Gastrocnemius medialis (tissue), 4 donors: ENCODE results near the gene ZNF595. TPM values are rescaled to one million over a fixed set of nuclear protein-coding genes. Genes with fewer than 3 reads are reported as not detected.
"Not testable (repeated sequence)": the region's sequence is repeated elsewhere in the genome, so short reads cannot be mapped to it uniquely, and the experiment has no call there.

Experiments used
- ATAC-seq, 2 donors: fragments of 150-250 bp; one replicate each; pipeline ENCODE4 v1.9.1; 2016
- DNase-seq, 2 donors: peaks; one replicate each; pipeline ENCODE4 v3.0.0-alpha.2; 2019
- H3K27ac ChIP-seq, 4 donors: fragments of 200-600 bp; sonication (generic); 1 replicate in 1 of 4; 2 replicates in 3 of 4; pipeline ENCODE4 v1.5.1; 2016 to 2018; ENCODE audit warnings: mild to moderate bottlenecking in 2 of 4, moderate library complexity in 1 of 4
- H3K27me3 ChIP-seq, 3 donors: fragments of 200-600 bp; sonication (generic) in 2 of 3; 1 replicate in 1 of 3; 2 replicates in 2 of 3; pipeline versions ENCODE4 v1.5.1 to v1.6.0; 2016 to 2019; ENCODE audit warnings: mild to moderate bottlenecking in 1 of 3, moderate library complexity in 1 of 3
- H3K36me3 ChIP-seq, 2 donors: fragments of 200-600 bp; sonication (generic) in 1 of 2; one replicate each; pipeline ENCODE4 v1.5.1; 2017 to 2018
- H3K4me1 ChIP-seq, 2 donors: fragments of 200-600 bp; sonication (generic) in 1 of 2; one replicate each; pipeline ENCODE4 v1.5.1; 2016 to 2017; ENCODE audit warnings: mild to moderate bottlenecking in 2 of 2
- H3K4me3 ChIP-seq, 4 donors: fragments of 200-600 bp; sonication (generic) in 3 of 4; 1 replicate in 1 of 4; 2 replicates in 3 of 4; pipeline ENCODE4 v1.5.1; 2016 to 2019; ENCODE audit warnings: mild to moderate bottlenecking in 2 of 4
- H3K9me3 ChIP-seq, 3 donors: fragments of 200-600 bp; sonication (generic) in 2 of 3; 1 replicate in 1 of 3; 2 replicates in 2 of 3; pipeline ENCODE4 v1.5.1; 2016 to 2019
- in situ Hi-C, 4 donors: fragments of 200-750 bp; cut with MboI; loops; one replicate each; pipeline versions ENCODE4 v1.15.0 to v1.8.0; 2017; ENCODE audit warnings: low sequenced_read_pairs in 4 of 4
- intact Hi-C: fragments of 100-400 bp; cut with DNase I; formaldehyde crosslinking; loops from one replicate; pipeline ENCODE4 v1.15.1; 2023; ENCODE audit warnings: low total_unique reads
- total RNA-seq, 4 donors: library from RNA; depleted of rRNA; stranded (reverse); fragments of >200 nt; gene quantifications; one replicate each; pipeline versions ENCODE4 v1.1.0 to v1.2.3, GENCODE V29; 2016

The ZNF595 gene
- total RNA-seq, 4 donors from 2014 or later: 4.1 to 22.1 (median 12.8) TPM

DNA sequence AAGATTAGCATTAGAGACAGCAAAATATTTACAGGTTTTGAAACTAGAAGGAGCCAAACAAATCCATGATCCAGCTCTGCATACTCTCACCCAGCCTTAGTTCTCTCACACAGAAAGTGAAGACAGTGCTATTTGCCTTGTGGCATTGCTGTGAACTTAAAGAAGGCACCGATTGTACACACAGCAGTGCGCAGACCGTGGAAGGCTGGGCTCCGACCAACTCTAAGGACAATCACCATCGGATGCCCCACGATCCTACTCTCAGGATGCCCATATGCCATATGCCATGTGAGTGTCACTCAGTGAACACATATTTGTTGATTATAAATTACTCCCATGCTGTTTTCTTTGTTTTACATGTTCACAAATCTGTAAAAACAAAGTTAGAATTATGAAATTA is 19.8 kb upstream of the ZNF595 start:
- in situ Hi-C loops, DNase-seq: not testable (repeated sequence)

DNA sequence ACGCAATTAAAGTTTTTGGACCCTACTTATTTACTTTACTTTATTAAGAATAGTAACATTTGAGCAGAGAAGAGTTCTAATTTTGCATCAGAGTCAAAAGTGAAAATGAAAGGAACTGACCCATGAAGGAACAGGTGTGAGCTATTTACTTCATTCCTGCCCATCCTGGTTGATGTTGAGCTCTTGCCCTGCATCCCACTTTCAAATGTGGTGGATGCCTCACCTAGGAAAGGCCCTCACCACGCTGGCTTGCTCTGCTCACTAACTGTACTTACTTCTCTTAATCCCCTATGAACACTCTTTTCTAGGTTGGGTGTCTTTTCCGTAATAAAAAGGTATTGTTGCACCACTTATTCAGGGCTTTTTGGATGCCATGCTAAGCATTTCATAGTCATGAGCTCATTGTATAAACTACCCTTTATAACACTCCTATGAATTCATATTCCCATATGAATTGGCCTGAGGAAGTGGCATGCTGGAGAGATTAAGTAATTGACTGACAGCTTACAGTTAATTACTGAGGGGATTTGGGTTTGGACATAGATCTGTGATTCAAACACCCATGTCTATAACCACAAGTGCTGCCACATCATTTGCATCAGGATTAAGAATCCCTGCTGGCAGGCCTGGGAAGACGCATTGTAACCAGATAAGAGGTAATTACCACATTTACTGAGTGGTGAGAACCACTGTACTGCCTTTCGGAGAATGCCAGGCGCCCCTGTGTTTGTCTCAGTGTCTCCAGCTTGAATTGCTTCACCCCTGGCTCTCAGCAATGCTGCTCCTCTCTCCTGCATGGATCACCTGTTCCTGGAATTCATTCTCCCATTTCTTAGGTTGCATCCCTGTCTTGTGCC is 16.3 kb upstream of the ZNF595 start:
- H3K9me3 ChIP-seq, DNase-seq, H3K4me1 ChIP-seq, intact Hi-C loops, H3K36me3 ChIP-seq, H3K27ac ChIP-seq, ATAC-seq, H3K4me3 ChIP-seq, in situ Hi-C loops, H3K27me3 ChIP-seq: not testable (repeated sequence)

More for the DNA sequence above, 19.8 kb upstream of the ZNF595 start:
- ATAC-seq, H3K27ac ChIP-seq, H3K4me1 ChIP-seq, intact Hi-C loops, H3K9me3 ChIP-seq, H3K27me3 ChIP-seq, H3K36me3 ChIP-seq, H3K4me3 ChIP-seq: not testable (repeated sequence)

DNA sequence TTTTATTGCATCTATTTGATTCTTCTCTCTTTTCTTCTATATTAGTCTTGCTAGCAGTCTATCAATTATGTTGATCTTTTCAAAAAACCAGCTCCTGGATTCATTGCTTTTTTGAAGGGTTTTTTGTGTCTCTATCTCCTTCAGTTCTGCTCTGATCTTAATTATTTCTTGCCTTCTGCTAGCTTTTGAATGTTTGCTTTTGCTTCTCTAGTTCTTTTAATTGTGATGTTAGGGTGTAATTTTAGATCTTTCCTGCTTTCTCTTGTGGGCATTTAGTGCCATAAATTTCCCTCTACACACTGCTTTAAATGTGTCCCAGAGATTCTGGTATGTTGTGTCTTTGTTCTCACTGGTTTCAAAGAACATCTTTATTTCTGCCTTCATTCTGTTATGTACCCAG is 14.9 kb upstream of the ZNF595 start:
- H3K9me3 ChIP-seq, H3K27ac ChIP-seq, DNase-seq, H3K4me3 ChIP-seq, in situ Hi-C loops, H3K4me1 ChIP-seq, intact Hi-C loops, ATAC-seq, H3K36me3 ChIP-seq, H3K27me3 ChIP-seq: not testable (repeated sequence)

DNA sequence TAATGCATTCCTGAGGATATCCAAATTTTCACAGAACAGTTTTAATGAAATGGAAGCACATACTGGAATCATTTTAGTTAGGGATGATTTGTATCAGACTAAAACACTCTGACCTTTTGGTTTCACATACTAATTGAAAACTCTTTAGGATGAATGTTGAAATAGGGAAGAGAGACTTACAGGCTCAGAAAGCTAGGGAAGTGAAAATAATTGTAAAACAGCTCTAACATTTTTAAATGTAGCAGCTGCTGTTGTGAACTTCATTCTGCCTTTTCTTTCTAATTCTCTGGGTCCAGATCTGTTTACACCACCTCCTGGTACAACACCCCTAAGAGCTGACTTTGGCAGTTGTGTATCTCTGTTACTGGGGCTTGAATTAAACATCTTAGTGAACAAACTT is 9.7 kb upstream of the ZNF595 start:
- DNase-seq, H3K27me3 ChIP-seq, H3K9me3 ChIP-seq, in situ Hi-C loops, H3K4me1 ChIP-seq, H3K27ac ChIP-seq, intact Hi-C loops, ATAC-seq, H3K36me3 ChIP-seq, H3K4me3 ChIP-seq: not testable (repeated sequence)

DNA sequence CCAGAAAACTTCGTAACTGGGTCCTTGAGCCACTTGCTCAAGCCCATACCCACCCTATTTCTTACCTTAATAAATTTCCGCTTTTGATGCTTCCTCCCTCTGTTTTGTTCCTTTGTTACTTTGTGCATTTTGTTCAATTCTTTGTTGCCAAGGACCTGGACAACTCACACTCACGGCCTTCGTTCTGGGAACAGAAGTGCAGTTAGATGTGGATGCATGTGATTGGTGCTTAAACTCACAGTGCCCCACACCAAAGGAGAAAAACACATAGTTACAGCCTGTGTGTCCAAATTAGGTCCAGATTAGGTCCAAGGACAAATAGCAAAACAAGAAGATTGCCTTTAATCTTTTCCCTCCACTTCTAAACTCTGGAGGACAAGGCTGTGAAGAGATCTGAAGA is 1.9 kb upstream of the ZNF595 start:
- H3K27me3 ChIP-seq, H3K4me3 ChIP-seq, H3K9me3 ChIP-seq, ATAC-seq, H3K4me1 ChIP-seq, intact Hi-C loops, DNase-seq, H3K27ac ChIP-seq, in situ Hi-C loops, H3K36me3 ChIP-seq: not testable (repeated sequence)

DNA sequence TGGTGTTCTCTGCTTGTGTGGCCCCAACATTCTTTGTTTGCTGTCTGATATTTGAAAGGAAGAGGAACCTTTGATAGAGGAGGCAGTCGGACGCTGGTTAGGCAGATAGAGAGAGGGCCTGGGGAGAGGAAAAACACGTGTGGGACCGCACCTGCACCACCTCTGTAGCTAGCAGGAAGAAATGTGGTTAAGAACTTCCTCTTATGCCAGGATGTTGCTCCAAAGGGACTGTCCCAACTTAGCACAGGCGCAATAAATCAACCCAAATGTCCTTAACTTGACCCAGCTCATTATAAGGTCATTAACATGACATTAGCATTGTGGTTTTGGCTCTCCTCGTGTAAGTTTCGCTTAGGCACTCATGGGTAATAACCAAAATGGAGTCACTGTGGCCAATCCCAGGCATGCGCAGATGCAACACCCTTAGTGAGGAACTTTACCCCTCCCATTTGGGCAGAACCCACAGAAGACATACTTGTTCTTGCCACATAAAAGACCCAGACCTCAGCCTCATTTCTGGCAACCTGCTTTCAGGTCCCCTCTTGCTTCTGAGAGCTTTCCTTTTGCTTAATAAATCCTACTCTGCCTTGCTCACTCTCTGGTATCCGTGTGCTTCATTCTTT is 1.4 kb upstream of the ZNF595 start:
- DNase-seq, intact Hi-C loops, H3K27ac ChIP-seq, H3K9me3 ChIP-seq, H3K36me3 ChIP-seq, H3K4me1 ChIP-seq, H3K4me3 ChIP-seq, ATAC-seq, in situ Hi-C loops, H3K27me3 ChIP-seq: not testable (repeated sequence)

DNA sequence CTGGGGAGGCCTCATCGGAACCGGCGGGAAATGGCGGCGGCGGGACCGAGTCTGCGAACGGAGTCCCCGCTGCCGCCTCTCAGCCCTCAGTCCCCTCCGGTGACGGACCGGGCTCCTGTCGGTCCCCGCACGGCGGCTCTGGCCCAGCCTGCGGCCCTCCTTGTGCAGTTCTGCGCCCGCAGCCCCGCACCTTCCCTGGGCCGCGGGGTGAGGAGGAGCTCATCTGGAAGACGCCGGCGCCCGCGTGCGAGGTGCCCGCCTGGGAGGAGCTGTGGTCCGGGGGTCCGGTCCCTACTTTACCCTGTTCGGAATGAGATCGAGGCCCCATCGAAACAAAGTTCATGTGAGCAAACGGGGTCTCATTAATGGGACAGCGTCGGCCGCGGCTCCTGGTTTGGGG is 400 bp downstream of the ZNF595 start:
- intact Hi-C loops, H3K36me3 ChIP-seq, H3K27me3 ChIP-seq, H3K4me1 ChIP-seq, H3K9me3 ChIP-seq, in situ Hi-C loops, DNase-seq: not testable (repeated sequence)
- ATAC-seq: peak; percentile 12 to 57
- Histone ChIP-seq H3K4me3 (peak overlapping the region; percentile 18 to 52 (median 40)), H3K27ac (peak overlapping the region; percentile 54 to 80 (median 61))

DNA sequence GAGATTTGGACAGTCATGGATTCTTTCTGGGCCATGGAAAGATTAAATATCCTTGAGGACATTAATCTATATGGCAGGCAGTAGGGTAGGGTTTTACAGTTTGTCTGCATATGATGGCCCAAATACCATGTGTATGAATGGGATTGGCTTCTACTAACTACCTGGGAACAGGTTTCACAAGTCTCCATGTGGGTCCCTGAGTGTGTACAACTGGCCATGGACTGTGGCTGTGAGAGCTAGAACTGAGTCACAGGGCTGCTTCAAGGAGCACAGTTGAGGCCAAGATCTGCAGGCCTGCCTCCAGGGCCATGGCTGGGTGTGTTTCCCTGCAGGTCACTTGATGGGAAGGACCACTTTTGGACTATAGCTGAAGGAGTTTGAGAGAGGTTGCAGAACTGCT is 11.6 kb downstream of the ZNF595 start:
- intact Hi-C loops, H3K4me3 ChIP-seq, H3K4me1 ChIP-seq, ATAC-seq, H3K27me3 ChIP-seq, H3K27ac ChIP-seq, H3K9me3 ChIP-seq, in situ Hi-C loops, DNase-seq: not testable (repeated sequence)
- peaks cover 0 to 12% of the 10 kb centered on the region in 2 donors for H3K36me3 ChIP-seq
